ENCODE results near the gene SLC7A5. TPM values are rescaled to one million over a fixed set of nuclear protein-coding genes. Genes with fewer than 3 reads are reported as not detected.
A peak's percentile ranks its signal among the peaks of the same experiment; 100 is the strongest.

SLC7A5 gene
- total and polyA plus RNA-seq, 2 of the 13 experiments (the other 11 are each of a cell fraction or from before 2014, with no cell fraction given): 79.6 to 155 TPM

DNA sequence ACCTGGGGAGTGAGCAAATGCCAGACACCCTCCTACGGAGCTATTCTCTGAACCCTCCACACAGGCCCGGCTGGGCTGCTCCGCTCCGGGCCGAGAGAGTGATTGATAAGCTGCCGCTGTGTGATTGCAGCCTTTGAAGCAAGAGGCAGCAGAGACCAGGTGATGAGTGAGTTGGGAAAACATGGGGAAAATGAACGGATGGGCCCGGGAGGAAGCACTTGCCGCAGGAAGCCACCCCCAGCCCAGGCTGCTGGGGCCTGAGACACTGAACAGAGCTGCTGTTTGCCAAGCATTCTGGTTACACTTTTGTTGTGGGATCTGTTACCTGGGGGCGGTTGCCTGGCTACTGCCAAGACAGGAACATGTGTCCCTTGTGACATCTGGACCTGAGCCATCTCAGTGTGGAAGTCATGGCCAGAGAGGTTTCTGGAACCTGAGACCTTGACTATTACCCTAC lies 57.1 kb downstream of the SLC7A5 start (continued):
- TF ChIP-seq, protein P1, sequence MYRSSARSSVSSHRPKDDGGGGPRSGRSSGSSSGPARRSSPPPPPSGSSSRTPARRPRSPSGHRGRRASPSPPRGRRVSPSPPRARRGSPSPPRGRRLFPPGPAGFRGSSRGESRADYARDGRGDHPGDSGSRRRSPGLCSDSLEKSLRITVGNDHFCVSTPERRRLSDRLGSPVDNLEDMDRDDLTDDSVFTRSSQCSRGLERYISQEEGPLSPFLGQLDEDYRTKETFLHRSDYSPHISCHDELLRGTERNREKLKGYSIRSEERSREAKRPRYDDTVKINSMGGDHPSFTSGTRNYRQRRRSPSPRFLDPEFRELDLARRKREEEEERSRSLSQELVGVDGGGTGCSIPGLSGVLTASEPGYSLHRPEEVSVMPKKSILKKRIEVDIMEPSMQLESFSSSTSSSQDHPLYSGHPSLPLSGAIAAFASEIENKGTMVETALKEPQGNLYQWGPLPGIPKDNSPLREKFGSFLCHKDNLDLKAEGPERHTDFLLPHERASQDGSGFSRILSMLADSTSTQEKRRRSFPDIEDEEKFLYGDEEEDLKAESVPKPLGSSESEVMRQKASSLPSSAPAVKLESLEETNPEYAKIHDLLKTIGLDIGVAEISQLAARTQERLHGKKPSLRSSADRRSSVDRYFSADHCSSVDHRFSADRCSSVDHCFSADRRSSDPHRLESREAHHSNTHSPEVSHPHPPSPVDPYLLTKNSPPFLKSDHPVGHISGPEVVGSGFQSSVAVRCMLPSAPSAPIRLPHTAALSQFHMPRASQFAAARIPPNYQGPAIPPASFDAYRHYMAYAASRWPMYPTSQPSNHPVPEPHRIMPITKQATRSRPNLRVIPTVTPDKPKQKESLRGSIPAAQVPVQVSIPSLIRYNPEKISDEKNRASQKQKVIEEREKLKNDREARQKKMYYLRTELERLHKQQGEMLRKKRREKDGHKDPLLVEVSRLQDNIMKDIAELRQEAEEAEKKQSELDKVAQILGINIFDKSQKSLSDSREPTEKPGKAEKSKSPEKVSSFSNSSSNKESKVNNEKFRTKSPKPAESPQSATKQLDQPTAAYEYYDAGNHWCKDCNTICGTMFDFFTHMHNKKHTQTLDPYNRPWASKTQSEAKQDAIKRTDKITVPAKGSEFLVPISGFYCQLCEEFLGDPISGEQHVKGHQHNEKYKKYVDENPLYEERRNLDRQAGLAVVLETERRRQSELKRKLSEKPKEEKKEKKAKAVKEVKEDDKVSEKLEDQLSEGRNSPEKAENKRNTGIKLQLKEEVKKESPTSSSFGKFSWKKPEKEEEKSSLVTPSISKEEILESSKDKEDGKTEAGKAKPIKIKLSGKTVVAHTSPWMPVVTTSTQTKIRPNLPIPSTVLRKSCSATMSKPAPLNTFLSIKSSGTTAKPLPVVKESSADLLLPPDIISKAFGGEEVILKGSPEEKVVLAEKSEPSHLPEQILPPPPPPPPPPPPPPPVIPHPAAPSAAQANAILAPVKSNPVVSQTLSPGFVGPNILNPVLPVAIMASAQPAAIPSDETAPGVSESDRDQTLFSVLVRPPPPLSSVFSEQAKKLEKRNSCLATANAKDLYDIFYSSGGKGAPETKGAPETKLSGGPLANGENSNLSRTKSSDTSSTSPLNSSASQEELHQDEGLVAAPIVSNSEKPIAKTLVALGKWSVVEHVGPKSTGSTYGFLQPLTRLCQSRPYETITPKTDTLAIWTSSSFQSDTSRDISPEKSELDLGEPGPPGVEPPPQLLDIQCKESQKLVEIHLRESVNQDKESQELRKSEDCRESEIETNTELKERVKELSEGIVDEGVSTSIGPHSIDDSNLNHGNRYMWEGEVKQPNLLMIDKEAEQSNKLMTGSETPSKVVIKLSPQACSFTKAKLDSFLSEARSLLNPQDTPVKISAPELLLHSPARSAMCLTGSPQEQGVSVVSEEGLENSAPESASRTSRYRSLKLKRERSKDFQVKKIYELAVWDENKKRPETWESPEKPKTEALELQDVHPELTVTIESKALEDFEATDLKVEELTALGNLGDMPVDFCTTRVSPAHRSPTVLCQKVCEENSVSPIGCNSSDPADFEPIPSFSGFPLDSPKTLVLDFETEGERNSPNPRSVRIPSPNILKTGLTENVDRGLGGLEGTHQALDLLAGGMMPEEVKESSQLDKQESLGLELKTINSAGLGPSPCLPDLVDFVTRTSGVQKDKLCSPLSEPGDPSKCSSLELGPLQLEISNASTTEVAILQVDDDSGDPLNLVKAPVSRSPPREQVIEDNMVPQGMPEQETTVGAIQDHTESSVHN (CRISPR knock-in tag; IDR thresholded peaks at IDR 0.05): 0 out of 2 replicates have a peak, but pooled peaks have one; percentile 2
- TF ChIP-seq ASH2L (IDR thresholded peaks at IDR 0.05; ENCODE audit: insufficient read length, low read depth, low read length) (peak; percentile 40), HNRNPLL (IDR thresholded peaks at IDR 0.05; ENCODE audit: low read depth, low read length, poor library complexity, severe bottlenecking) (no peak), CEBPG (CRISPR knock-in tag; IDR thresholded peaks at IDR 0.05) (peak; percentile 68), FOXO1 (CRISPR knock-in tag; IDR thresholded peaks at IDR 0.05) (peak; percentile 24; the same call in 1 of the 2 replicates), FOXA3 (CRISPR knock-in tag; IDR thresholded peaks at IDR 0.05) (peak; percentile 46; the same call in 1 of the 2 replicates), ZNF501 (CRISPR knock-in tag; IDR thresholded peaks at IDR 0.05) (no peak), EP300 (IDR thresholded peaks at IDR 0.05; ENCODE audit: low read depth in 2 of 2, low read length in 2 of 2) (no peak), EP300 (CRISPR knock-in tag; IDR thresholded peaks at IDR 0.05; ENCODE audit: borderline replicate concordance) (0 out of 2 replicates have a peak, but pooled peaks have one; percentile 20), RFXAP (CRISPR knock-in tag; IDR thresholded peaks at IDR 0.05; ENCODE audit: borderline replicate concordance) (0 out of 2 replicates have a peak, but pooled peaks have one; percentile 6)
- TF ChIP-seq, protein P2, sequence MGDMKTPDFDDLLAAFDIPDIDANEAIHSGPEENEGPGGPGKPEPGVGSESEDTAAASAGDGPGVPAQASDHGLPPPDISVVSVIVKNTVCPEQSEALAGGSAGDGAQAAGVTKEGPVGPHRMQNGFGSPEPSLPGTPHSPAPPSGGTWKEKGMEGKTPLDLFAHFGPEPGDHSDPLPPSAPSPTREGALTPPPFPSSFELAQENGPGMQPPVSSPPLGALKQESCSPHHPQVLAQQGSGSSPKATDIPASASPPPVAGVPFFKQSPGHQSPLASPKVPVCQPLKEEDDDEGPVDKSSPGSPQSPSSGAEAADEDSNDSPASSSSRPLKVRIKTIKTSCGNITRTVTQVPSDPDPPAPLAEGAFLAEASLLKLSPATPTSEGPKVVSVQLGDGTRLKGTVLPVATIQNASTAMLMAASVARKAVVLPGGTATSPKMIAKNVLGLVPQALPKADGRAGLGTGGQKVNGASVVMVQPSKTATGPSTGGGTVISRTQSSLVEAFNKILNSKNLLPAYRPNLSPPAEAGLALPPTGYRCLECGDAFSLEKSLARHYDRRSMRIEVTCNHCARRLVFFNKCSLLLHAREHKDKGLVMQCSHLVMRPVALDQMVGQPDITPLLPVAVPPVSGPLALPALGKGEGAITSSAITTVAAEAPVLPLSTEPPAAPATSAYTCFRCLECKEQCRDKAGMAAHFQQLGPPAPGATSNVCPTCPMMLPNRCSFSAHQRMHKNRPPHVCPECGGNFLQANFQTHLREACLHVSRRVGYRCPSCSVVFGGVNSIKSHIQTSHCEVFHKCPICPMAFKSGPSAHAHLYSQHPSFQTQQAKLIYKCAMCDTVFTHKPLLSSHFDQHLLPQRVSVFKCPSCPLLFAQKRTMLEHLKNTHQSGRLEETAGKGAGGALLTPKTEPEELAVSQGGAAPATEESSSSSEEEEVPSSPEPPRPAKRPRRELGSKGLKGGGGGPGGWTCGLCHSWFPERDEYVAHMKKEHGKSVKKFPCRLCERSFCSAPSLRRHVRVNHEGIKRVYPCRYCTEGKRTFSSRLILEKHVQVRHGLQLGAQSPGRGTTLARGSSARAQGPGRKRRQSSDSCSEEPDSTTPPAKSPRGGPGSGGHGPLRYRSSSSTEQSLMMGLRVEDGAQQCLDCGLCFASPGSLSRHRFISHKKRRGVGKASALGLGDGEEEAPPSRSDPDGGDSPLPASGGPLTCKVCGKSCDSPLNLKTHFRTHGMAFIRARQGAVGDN (CRISPR knock-in tag; IDR thresholded peaks at IDR 0.05): peak; percentile 82
- TF ChIP-seq, protein P3, sequence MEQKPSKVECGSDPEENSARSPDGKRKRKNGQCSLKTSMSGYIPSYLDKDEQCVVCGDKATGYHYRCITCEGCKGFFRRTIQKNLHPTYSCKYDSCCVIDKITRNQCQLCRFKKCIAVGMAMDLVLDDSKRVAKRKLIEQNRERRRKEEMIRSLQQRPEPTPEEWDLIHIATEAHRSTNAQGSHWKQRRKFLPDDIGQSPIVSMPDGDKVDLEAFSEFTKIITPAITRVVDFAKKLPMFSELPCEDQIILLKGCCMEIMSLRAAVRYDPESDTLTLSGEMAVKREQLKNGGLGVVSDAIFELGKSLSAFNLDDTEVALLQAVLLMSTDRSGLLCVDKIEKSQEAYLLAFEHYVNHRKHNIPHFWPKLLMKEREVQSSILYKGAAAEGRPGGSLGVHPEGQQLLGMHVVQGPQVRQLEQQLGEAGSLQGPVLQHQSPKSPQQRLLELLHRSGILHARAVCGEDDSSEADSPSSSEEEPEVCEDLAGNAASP (CRISPR knock-in tag; IDR thresholded peaks at IDR 0.05; ENCODE audit: borderline replicate concordance): no peak
